PC-3 (cell line): ENCODE results near the gene HUNK. TPM values are rescaled to one million over a fixed set of nuclear protein-coding genes. Genes with fewer than 3 reads are reported as not detected.

ENCODE experiments used
- ATAC-seq: fragments of 200-7000 bp; cut with Tn5 transposase; 2 replicates; pipeline ENCODE4 v1.9.1; 2020; ENCODE audit warnings: mild to moderate bottlenecking, moderate library complexity
- BruUV-seq: library from RNA; stranded (reverse); fragments of 400-500 nt; replicated peaks from 2 replicates; lab custom pipeline; 2021; lab: Mats Ljungman, UMichigan
- CTCF ChIA-PET: fragments of 300-600 bp; sonication (Branson Sonifier 250); formaldehyde crosslinking; loops from one replicate; lab custom pipeline; 2022; ENCODE audit warnings: antibody characterized with exemption; lab: Charles Lee
- POLR2A ChIA-PET: fragments of 300-600 bp; sonication (Branson Sonifier 250); formaldehyde crosslinking; loops from one replicate; lab custom pipeline; 2022; ENCODE audit warnings: antibody characterized with exemption; ENCODE audit not compliant: unreplicated experiment; lab: Charles Lee
- DNase-seq: peaks from one replicate; pipeline ENCODE4 v3.0.0-alpha.2; 2015
- H2AFZ ChIP-seq: fragments of 300-600 bp; sonication (generic); 2 replicates; pipeline ENCODE4 v1.6.0; 2016; ENCODE audit warnings: antibody characterized with exemption, low read length
- H3F3A ChIP-seq: fragments of 300-600 bp; sonication (generic); one replicate; pipeline ENCODE4 v1.6.0; 2017; ENCODE audit warnings: antibody characterized with exemption, low read length, control low read depth, mild to moderate bottlenecking; ENCODE audit not compliant: unreplicated experiment
- H3K27ac ChIP-seq: fragments of 300-600 bp; sonication (generic); 2 replicates; pipeline ENCODE4 v1.5.1; 2016; ENCODE audit warnings: mild to moderate bottlenecking, low read length
- H3K27me3 ChIP-seq: fragments of 300-600 bp; sonication (generic); 2 replicates; pipeline ENCODE4 v1.6.1; 2016; ENCODE audit warnings: low read length, mixed read lengths
- H3K36me3 ChIP-seq: fragments of 300-600 bp; sonication (generic); 2 replicates; pipeline ENCODE4 v1.6.1; 2016; ENCODE audit warnings: low read depth, mixed run types, low read length, mixed read lengths
- H3K4me1 ChIP-seq: fragments of 300-600 bp; sonication (generic); 2 replicates; pipeline ENCODE4 v1.5.1; 2016; ENCODE audit warnings: low read length; ENCODE audit not compliant: insufficient read depth
- H3K4me2 ChIP-seq: fragments of 300-600 bp; sonication (generic); 2 replicates; pipeline ENCODE4 v1.6.0; 2016; ENCODE audit warnings: low read length
- H3K4me3 ChIP-seq: fragments of 300-600 bp; sonication (generic); 2 replicates; pipeline ENCODE4 v1.5.1; 2016; ENCODE audit warnings: mild to moderate bottlenecking, low read length, mixed read lengths
- H3K79me2 ChIP-seq: fragments of 300-600 bp; sonication (generic); 2 replicates; pipeline ENCODE4 v1.6.1; 2017; ENCODE audit warnings: low read length, mixed read lengths
- H3K9ac ChIP-seq: fragments of 300-600 bp; sonication (generic); 2 replicates; pipeline ENCODE4 v1.6.0; 2016; ENCODE audit warnings: mild to moderate bottlenecking, low read length
- H3K9me2 ChIP-seq: fragments of 300-600 bp; sonication (generic); replicated peaks from 2 replicates; pipeline ENCODE4 v1.6.1; 2016; ENCODE audit warnings: mixed run types, low read length, mixed read lengths
- H3K9me3 ChIP-seq: fragments of 300-600 bp; sonication (generic); 2 replicates; pipeline ENCODE4 v1.6.1; 2016; ENCODE audit warnings: low read length, mixed read lengths
- H4K20me1 ChIP-seq: fragments of 300-600 bp; sonication (generic); 2 replicates; pipeline ENCODE4 v1.6.1; 2016; ENCODE audit warnings: low read length, mixed read lengths
- CTCF ChIP-seq: fragments of 300-600 bp; sonication (generic); conservative IDR thresholded peaks from 2 replicates; pipeline ENCODE4 v1.5.1; 2017; ENCODE audit warnings: antibody characterized with exemption, low read depth, mild to moderate bottlenecking, low read length
- EZH2 ChIP-seq: fragments of 300-600 bp; sonication (generic); IDR thresholded peaks from one replicate; pipeline ENCODE4 v1.6.1; 2017; ENCODE audit warnings: antibody characterized with exemption, mild to moderate bottlenecking, low read length; ENCODE audit not compliant: unreplicated experiment
- EZH2phosphoT487 ChIP-seq: fragments of 300-600 bp; sonication (generic); IDR thresholded peaks from 2 replicates; pipeline ENCODE4 v1.6.1; 2018; ENCODE audit warnings: mild to moderate bottlenecking, antibody characterized with exemption, low read length, borderline replicate concordance
- intact Hi-C: fragments of 100-400 bp; cut with micrococcal nuclease; formaldehyde crosslinking; loops from 2 replicates; pipeline ENCODE4 v1.9.0; 2023
- total RNA-seq: library from RNA; depleted of rRNA; stranded (reverse); fragments of >200 nt; gene quantifications from 2 replicates; pipeline ENCODE4 v1.2.3, GENCODE V29; 2014

Gene HUNK
- total RNA-seq, 1 experiment from 2014 or later, result not detected

- H3K4me2 ChIP-seq, result no peak overlapping the region
- no peaks in the 10 kb centered on the region for H3K9me2 ChIP-seq
- no peak overlapping the region for H3K9ac ChIP-seq
- intact Hi-C loops, result no loop called here
- no peak for ATAC-seq
- TF ChIP-seq CTCF (no peak), EZH2phosphoT487 (no peak), EZH2 (no peak)
- POLR2A ChIA-PET, result no interaction called here
- H3K4me1 ChIP-seq, result no peaks in the 10 kb centered on the region
- no peak overlapping the region for H2AFZ ChIP-seq
- H3K4me3 ChIP-seq, result no peak overlapping the region
- no peaks in the 10 kb centered on the region for H3K79me2 ChIP-seq
- CTCF ChIA-PET, result no interaction called here
- H3K36me3 ChIP-seq, result no peaks in the 10 kb centered on the region
- H4K20me1 ChIP-seq, result no peaks in the 10 kb centered on the region
- no peak for DNase-seq
- no peaks in the 10 kb centered on the region for H3K9me3 ChIP-seq
- no peaks in the 10 kb centered on the region for H3F3A ChIP-seq
- H3K27me3 ChIP-seq, result peaks cover 45% of the 10 kb centered on the region
- H3K27ac ChIP-seq, result no peak overlapping the region
- no TSS peak for BruUV-seq
Measured at GRCh38 chr21:31897311-31897710, 24.5 kb downstream of the HUNK start.

GRCh38 chr21:31898933-31899630 lies 26.3 kb downstream of the HUNK start:
- no peaks in the 10 kb centered on the region for H4K20me1 ChIP-seq
- no TSS peak for BruUV-seq
- no peaks in the 10 kb centered on the region for H3K9me3 ChIP-seq
- no peaks in the 10 kb centered on the region for H3K79me2 ChIP-seq
- H3K4me3 ChIP-seq, result no peak overlapping the region
- no peak overlapping the region for H2AFZ ChIP-seq
- no peak overlapping the region for H3K4me2 ChIP-seq
- POLR2A ChIA-PET, result no interaction called here
- CTCF ChIA-PET, result no interaction called here
- H3F3A ChIP-seq, result no peaks in the 10 kb centered on the region
- intact Hi-C loops, result no loop called here
- DNase-seq (no peak), ATAC-seq (no peak)
- no peaks in the 10 kb centered on the region for H3K4me1 ChIP-seq
- peaks cover 45% of the 10 kb centered on the region for H3K27me3 ChIP-seq
- TF ChIP-seq EZH2, result no peak
- TF ChIP-seq EZH2phosphoT487, result no peak
- TF ChIP-seq CTCF, result no peak
- no peaks in the 10 kb centered on the region for H3K36me3 ChIP-seq
- H3K27ac ChIP-seq, result no peak overlapping the region
- H3K9ac ChIP-seq, result no peak overlapping the region
- H3K9me2 ChIP-seq, result no peaks in the 10 kb centered on the region

- Histone ChIP-seq H3K27ac (no peak overlapping the region), H2AFZ (no peak overlapping the region), H3K4me3 (no peak overlapping the region), H3K27me3 (peaks cover 44% of the 10 kb centered on the region; the same call in 1 of the 2 replicates), H3K36me3 (no peaks in the 10 kb centered on the region), H3K4me2 (no peak overlapping the region), H3K9ac (no peak overlapping the region), H3F3A (no peaks in the 10 kb centered on the region), H3K4me1 (no peaks in the 10 kb centered on the region), H3K79me2 (no peaks in the 10 kb centered on the region), H4K20me1 (no peaks in the 10 kb centered on the region), H3K9me3 (no peaks in the 10 kb centered on the region), H3K9me2 (no peaks in the 10 kb centered on the region)
- ATAC-seq (no peak), DNase-seq (no peak)
- ChIA-PET POLR2A (no interaction called here), CTCF (no interaction called here)
- intact Hi-C loops, result no loop called here
- BruUV-seq, result no TSS peak
- TF ChIP-seq EZH2phosphoT487, result no peak
- no peak for TF ChIP-seq CTCF
- TF ChIP-seq EZH2, result no peak
Measured at GRCh38 chr21:31900121-31900895, 27.5 kb downstream of the HUNK start.
